Stimulated activated CD4-positive, alpha-beta T cell treated with anti-CD3 and anti-CD28 coated beads, Interleukin-4, amount 100 ng/mL, for 4 hours (primary cell): ENCODE data around the gene PRC1.

ENCODE experiments used
- DNase-seq, 2 experiments: peaks; one replicate each; pipeline ENCODE4 v3.0.0-alpha.2; 2020

PRC1 gene

DNA sequence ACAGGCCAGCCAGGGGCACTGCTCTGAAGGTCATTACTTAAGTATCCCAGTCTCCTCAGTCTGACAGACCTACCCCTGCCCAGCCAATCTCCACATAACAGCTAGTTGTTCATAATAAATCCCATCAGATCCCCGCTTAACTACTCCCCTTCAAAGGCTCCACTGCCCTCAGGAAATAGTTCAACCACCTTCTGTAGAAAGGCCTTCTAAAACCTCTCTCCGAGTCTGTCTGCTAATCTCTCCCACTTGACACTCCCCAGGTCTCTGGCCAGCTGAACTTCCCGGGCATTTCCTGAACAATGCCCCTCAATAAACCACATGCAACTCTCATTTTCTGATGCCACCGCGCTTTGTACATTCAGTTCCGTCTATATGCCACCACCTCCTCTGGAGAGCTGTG lies 6.0 kb downstream of the PRC1 start:
- DNase-seq, result no peak

DNA sequence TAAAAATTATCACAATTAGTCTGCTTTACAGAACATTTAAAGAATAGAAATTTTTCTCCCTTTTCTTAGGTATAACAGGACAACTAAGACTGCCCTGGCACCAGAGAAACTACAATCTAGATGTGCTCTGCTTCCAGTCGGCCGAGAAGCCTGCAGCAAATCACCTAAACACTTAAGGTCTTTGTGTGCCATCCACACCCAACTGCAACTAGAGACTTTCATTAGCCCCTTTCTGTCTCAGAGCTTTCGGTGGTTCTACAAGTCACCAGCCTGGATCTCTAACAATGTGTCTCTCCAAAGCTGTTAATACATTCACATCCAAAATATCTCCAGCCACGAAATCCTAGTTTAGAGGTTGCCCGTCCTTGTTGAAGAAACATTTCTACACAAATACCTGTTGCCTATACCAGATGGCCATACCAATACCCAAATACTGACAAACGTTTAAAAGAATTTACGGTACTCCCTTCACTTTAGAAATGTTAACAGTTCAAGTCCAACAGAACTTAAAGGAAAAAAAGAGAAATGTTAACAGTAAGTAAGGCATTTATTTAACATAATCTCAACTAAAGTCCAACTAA lies 6.7 kb downstream of the PRC1 start:
- DNase-seq, result no peak

DNA sequence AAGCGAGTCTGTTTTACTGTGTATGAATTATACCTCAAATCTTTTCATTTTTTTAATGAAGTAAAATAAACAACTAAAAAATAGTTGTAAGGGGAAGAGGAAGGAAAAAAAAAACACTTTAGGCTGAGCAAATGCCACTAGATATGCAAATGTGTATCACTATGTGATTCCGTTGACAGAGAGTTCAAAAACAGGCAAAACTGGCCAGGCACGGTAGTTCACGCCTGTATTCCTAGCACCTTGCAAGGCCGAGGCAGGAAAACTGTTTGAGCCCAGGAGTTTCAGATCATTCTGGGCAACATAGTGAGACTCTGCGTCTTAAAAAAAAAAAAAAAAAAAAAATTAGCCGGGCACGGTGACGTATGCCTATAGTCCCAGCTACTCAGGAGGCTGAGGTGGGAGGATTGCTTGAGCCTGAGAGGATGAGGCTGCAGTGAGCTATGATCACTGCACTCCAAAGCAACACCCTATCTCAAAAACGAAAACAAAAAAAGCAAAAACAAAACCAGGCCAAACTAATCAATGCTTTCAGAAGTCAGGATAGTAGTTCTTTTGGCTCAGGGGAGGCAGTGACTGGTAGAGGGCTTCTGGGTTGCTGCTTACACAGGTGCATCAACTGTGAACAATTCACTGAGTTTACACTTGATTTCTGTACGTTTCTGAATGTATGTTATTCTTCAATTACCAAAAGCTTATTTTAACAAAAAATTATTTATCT lies 7.4 kb downstream of the PRC1 start:
- no peak for DNase-seq

DNA sequence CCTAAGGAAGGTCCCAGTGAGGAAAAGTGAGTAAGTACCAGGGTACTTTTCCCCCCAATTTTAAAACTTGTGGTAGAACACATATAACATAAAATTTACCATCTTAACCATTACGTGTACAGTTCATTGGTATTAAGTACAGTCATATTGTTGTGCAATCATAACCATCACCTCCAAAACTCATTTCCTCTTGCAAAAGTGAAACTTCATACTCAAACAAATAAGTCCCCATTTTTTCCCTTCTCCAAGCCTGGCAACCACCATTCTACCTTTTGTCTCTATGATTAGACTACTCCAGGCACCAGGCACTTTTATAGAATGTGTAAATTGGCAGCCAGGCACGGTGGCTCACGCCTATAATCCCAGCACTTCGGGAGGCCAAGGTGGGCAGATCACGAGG lies 12.2 kb downstream of the PRC1 start:
- DNase-seq, result no peak

DNA sequence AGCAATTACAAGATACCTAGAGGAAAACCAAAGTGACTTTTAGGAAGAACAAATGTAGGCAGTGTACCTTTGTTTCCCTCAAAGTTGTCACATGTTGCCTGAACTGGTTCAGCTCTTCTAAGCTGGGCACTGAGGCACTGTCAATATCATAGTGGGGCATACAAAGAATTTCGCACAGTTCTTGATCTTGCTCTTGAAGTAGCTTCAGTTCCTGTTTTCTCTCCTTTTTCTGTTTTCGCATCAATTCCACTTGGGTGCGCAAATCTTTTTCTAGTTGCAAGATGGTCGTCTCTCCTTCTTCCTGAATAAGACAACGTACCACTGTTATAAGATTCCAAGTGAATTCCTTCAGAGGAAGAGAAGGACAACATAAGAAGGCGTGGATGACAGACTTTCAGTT lies 12.7 kb downstream of the PRC1 start:
- DNase-seq, result no peak

DNA sequence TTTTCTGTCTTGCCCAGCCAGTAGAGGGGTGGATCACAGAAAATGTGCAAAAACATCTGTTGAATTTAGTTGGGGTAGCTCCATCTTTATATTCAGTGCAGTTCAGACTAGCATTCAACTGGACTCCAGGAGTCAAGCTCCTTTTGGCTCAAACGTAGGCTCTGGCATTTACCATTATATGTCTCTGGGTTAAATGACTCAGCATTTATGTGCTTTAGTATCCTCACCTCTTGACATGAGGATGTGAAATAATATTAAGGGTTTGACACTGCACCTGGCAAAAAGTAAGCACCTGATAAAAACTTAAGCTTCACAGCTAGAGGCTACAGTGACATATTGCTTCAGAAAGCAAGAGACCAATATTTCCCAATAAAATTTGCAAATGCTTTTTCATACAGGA lies 14.8 kb downstream of the PRC1 start:
- DNase-seq, result no peak

DNA sequence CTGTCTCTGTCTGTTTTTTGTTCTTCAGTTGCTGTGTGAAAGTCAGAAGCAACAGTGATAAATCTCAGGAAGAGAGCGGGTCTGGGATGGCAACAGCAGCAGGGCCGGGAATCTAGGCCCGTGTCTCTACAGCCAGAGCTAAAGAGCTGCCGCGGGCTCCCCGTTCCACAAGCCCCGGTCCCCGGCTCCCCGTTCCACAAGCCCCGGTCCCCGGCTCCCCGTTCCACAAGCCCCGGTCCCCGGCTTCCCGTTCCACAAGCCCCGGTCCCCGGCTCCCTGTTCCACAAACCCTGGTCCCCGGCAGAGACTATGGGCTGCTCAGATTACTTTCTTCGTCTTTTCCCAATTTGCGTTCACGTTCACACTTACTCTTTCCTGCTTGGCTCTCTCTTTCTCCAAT lies 20.1 kb downstream of the PRC1 start:
- no peak for DNase-seq

DNA sequence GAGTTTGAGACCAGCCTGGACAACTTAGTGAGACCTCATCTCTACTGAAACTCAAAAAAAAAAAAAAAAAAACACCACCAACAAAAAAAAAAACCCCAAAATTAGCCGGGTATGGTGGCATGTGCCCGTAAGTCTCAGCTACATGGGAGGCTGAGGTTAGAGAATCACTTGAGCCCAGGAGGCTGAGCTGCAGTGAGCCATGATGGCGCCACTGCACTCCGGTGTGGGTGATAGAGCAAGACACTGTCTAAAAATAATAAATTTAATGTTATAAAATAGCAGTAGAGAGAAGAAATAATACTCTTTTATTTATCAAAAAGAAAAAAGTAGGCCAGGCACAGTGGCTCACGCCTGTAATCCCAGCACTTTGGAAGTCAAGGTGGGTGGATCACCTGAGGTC lies 22.2 kb downstream of the PRC1 start:
- no peak for DNase-seq

DNA sequence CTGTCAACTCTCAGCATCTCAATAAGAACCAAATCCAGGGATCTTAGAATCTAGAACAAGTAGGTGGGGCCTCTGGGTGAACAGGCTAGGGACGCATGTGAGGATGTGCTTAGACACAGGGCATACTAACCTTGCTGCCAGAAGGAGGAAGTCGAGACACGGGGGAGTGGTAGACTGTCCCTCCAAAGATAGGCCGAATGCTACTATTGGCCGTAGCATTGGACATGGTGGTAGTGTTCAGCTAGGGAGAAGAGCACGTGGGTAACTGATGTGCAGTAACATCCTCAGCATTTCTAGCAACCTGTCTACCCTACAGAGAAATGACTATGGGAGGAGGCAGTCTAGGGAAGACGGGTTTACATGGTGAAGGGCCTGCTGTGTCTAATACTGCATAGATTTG lies 24.1 kb downstream of the PRC1 start:
- DNase-seq, result no peak

DNA sequence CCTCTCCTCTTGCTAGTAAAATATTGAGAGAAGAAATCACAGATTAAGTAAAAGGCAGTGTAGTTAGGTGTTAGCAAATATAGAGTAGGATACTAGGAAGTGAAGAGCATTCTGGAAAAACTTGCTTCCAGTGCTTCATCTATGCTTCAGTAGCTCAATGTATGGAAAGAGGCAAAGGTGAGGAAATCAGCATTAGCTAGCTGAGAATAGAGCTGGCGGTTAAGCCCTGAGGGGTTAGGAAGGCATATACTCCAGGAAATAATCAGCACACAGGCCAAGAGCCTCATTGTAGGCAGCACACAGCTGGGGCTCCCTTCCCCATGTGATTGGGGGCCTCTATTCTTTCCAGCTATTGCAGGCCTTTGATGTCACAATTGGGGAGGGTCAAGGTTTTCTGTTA lies 25.9 kb downstream of the PRC1 start:
- DNase-seq, result no peak

DNA sequence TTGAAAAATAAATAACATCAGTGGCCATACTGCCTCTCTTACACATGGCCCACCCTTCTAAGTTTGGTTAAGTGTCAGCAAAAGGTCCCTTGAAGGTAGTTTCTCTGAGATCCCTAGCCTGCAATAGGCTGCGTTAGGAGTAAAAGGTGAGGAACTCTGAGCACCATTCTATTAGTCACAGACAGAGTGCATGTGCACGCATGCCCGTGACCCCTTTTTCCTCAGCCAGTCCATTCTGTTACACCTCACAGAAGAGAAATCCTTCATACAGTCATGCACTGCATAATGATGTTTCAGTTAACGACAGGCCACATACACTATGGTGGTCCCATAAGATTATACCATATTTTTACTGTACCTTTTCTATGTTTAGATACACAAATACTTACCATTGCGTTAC lies 27.1 kb downstream of the PRC1 start:
- no peak for DNase-seq

DNA sequence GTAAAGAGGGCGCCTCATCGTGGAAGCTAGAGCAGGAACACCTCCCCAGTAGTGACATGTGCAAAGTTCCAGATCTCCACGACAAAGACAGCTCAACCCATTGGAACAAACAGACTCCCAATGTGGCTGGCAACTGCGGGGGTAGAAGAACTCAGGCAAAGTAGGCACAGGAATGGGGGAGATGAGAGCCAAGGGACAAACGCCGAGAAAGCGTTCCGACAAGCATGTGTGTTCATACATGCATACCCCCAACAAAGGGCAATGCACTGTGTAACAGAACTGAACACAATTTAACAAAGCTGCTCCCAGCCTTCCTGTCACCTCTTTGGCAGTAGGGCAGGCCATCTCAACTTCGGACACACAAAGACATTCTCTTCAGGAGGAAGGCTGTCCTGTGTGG lies 28.1 kb downstream of the PRC1 start:
- DNase-seq, result no peak

DNA sequence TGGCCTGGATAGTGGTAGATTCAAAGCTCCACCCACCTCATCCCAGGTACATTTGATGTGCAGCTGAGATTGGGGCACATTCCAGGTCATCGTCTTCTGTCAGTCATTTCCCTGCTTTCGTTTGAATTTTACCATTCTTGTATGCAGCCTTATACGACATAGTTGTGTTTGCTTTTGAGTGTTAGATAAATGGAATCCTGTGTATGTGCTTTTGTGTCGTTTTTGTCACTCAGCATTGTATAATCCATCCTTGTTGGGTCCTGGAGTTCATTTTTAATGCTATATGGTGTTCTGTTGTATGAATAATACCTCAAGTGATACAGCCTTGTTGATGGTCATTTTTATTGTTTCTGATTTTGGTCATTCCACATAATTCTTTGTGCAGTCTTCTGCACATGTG lies 32.3 kb downstream of the PRC1 start:
- DNase-seq, result no peak

DNA sequence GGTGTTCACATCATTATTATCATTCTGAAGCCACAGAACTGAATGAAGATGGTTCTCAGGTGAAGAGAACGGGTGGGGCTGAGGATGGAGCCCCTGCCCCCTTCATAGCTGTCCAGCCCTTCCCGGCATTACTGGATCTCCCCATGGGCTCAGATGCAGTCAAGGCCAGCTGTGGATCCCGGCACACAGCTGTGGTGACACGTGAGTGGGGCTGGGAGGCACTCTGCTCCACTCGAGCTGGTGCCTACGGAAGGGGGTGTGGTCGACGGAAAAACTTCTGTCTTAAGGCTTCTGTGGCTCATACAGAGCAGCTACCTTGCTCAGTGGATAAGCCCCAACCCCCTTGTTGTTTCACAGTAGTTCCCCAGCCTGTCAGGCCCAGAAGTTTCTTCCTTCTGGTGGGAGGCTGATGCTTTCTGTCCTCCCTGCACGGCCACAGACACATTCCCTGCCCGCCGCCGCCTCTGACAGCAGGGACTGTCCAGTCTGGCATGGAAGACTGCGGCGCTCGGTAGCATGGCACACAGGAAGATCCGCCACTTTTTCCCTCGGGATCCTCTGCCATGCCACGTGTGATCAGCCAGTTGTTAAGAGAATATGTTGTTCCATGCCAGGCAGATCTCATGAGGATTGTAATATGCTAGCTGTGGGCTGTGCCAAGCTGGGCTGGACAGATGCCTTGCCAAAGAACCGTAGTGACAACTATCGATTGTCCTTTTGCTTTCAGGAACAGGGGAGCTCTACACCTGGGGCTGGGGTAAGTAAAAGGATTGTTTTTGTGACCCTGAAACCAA lies 33.8 kb downstream of the PRC1 start:
- DNase-seq, result no peak

DNA sequence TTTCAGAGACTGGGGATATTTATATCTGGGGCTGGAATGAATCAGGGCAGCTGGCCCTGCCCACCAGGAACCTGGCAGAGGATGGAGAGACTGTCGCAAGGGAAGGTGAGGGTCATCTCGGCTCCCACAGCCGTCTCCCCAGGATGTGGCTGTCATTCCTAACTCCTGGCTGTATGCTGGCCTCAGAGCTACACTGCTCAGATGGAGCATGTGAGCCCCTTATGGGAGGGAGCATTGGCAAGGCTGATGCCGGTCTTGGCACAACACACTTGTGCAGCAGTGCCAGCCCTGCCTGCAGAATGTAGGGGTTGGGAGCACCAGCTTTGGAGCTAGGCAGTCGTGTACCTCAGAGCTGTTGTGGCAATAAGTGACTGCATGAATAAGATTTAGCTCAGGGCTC lies 34.4 kb downstream of the PRC1 start:
- no peak for DNase-seq

DNA sequence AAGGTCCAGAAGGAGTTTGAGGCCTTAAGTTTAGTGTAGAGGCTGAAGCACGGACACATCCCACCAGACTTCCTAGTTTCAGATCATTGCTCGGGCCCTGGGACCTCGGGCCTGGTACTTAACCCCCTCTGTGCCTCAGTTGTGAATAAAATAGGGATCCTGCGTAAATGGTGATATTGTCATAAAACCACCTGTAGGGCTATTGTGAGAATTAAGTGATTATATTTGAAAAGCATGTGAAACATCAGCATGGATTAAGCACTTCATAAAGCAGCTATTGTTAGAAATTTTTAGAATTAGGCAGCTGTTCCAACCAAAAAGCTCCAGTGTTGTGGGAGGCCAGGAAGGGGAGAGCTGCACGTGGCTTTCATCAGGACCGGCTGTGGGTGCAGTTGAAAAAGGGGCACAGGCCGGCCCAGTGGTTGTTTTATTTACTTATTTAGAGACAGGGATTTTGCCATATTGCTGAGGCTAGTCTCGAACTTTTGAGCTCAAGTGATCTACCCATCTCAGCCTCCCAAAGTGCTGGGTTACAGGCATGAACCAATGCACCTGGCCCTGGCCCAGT lies 35.2 kb downstream of the PRC1 start:
- DNase-seq, result no peak

DNA sequence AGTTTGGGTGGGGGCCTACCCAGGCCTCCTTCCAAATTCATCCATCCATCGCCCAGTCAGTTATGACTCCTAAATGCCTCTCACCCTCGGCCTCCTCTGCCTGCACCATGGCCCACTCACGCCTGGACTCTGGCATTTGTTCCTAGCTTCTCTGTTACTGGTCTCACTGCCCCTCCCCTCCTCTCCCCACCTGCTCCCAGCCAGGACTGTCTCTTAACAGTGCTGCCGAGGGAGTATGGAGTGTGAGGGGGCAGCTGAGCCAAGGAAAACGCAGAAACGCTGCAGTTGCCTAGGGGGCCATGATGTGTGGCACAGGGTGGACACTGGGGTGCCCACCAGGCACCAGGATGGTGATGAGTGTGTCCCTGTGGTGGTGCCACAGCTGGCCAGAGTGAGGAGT lies 36.5 kb downstream of the PRC1 start:
- no peak for DNase-seq

DNA sequence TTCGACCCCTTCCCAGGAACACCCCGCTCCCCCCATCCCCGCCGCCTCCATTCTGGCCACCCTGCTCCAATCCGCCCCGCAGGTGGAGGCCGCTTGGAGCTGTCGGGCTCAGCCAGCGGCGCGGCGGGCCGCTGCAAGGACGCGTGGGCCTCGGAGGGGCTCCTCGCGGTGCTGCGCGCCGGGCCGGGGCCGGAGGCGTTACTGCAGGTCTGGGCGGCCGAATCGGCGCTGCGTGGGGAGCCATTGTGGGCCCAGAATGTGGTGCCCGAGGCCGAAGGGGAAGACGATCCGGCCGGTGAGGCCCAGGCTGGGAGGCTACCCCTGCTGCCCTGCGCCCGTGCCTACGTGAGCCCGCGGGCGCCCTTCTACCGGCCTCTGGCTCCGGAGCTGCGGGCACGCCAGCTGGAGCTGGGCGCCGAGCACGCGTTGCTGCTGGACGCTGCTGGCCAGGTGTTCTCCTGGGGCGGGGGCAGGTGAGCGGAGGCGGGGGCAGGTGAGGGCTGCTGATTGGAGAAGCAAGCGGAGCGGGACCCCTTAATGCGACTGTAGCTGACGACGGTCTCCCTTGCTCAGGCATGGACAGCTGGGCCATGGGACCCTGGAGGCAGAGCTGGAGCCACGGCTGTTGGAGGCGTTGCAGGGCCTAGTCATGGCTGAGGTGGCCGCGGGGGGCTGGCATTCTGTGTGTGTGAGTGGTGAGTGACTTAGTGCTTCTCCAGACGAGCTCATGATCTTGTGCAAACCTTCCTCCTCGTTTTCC lies 37.1 kb downstream of the PRC1 start:
- no peak for DNase-seq

DNA sequence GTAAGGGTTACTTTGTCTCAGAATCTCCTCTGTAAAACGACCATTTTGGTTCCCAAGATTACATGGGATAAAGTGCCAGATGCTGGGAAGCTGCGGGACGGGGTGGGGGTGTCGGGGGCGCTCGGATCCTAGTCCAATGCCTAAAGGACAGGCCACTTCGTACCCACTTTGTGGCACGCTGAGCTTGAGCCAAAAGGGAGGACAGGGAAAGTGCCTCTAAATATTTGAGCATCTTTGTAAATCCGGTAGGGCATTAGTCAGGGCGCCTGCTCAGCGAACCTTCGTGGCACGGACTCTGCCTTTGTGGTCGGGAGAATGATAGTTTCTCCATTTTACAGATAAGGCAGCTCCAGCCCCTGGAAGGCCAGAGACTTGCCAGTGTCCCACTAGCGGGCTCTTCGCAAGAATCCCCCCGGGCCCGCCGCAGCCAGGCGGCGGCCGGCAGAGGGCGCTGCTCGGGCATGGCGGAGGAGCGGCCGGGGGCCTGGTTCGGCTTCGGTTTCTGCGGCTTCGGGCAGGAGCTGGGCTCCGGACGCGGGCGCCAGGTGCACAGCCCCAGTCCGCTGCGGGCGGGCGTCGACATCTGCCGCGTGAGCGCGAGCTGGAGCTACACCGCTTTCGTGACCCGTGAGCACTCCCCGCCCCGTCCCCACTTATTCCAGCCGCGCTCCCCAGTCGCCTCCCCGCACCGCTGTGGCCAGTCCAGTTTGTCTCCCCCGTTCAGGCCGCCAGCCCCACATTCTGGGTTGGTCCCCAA lies 37.9 kb downstream of the PRC1 start:
- peak; percentile 26 to 67 for DNase-seq

DNA sequence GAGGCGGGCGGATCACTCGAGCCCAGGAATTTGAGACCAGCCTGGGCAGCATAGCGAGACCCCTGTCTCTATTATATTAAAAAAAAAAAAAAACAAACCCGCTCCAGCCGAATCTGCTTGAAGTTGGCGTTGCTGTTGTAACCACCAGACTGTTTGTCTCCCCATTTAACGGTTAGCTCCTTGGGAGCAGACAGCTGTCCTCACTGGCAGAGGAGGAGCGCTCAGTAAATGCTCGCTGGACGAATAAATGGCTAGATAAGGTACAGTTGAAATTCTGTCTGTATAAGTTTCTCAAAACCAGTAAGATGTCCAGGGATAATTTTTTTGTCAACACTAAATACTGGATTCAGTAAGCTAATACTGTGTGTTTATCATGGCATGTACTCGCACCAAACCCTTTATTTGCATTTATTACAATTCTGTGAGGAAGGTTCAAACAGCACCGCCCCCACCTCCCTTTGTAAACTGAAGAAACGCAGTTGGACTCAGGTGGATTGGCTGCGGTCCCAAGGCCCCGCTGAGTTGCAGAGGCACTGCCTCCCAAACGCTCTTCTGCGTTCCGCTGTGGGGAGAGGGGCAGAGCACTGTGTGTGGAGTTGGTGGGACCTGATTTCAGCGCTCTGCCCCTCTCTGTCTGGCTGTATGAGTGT lies 38.6 kb downstream of the PRC1 start:
- DNase-seq, result no peak

DNA sequence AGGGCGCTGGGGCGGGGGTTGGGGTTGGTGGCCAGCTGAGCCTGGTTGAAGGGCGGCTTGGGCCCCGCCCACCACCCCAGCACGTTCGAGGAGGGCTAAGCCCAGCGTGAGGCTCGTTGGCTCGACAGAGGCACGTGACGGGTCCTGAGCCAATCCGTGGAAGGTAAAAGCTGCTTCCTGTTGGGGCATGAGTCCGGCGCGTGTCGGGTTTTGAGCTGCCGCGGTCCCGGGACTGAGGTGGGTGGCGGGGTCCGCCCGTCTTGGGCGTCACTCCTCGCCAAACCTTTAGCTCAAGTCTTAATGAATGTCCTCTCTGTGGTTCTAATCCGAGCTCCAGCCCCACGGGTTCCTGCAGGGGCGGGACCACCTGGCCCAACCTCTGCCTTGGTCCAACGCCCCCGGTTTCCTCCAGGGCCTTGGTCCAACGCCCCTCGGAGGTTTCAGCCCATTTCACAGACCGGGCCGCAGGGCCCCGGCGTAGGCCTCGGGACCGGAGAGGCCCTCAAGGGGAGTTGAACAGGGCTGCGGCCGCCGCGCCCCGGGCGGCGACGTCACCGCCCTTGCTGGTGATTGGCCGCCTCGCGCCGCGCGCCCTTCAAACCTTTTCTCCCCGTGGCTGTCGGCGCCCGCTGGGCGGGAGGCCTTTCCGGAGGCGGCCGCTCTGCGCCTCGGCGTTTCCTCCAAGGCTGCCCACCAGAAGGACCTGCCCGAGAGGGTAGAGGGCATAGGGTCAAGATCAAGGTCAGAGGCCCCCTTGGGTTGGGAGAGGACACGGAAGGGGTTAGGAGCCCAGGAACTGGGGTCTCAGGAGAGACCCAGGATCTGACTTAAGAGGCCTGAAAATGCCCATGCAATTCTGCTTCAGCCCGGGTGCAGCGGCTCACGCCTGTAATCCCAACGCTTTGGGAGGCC lies 39.4 kb downstream of the PRC1 start, which contains the start of gene RCCD1:
RCCD1 (plus strand) TSS at position 173 of the 912 bp plus-strand sequence. CDS start 1,851 bp downstream, outside the sequence.
- peak; percentile 82 to 89 for DNase-seq
